GM12891 (cell line): ENCODE measurements around the gene TSEN2.

Experiments
- POLR2A ChIP-seq: IDR thresholded peaks from 2 replicates; pipeline ENCODE4 v1.6.1; 2011; ENCODE audit warnings: low read depth, low read length, control low read depth
- POLR2AphosphoS5 ChIP-seq: IDR thresholded peaks from 2 replicates; pipeline ENCODE4 v1.6.1; 2011; ENCODE audit warnings: low read depth, low read length, control low read depth

DNA sequence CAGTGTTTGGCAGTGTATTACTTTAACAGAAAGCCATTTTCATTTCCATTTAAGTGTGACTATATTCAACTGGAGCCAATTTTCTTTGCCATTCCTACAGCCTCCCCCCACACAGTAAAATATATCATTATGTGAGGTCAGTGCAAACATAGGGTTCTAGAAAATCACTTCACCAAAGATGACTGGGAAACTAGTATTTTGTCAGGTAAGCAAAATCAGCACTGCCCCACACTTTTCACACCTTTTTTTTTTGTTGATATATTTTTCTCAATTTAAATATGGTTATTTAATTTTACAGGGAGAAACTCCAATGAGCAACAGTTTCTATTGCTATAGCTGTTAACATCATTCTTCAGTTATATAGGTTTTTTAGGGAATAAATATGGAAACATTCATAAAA lies 31.4 kb downstream of the TSEN2 start:
- TF ChIP-seq POLR2AphosphoS5: no peak
- TF ChIP-seq POLR2A: no peak
